ENCODE results near the gene CADPS2.
"Not testable (repeated sequence)": the region's sequence is repeated elsewhere in the genome, so short reads cannot be mapped to it uniquely, and the experiment has no call there.

Gene CADPS2

DNA sequence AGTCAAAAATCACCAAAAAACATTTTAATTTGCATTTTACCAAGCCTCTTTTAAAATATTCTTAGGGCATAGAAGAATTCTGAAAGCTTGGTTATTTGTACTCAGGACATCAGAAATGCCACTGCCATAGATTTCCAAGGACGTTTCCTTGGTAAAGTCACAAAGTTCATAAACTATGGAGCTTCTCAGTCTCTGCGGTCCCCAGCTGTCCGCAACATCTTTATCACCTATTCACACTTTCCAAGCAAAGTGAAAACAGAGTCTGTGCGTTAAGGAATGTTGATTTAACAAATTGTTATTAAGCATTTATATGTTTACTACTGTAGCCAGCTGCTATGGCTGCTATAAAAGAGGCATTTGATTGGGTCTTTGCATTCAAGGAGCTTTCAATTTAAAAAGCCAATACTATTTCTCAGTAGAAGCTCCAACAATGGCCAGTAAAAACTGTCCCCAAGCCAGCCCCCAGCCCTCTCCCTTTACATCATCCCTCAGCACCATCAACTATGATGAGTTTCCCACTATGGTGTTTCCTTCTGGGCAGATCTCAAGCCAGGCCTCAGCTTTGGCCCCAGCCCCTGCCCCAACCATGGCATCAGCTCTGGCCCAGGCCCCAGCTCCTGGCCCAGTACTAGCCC is 36.8 kb downstream of the CADPS2 start:
- DNase-seq: no peak

DNA sequence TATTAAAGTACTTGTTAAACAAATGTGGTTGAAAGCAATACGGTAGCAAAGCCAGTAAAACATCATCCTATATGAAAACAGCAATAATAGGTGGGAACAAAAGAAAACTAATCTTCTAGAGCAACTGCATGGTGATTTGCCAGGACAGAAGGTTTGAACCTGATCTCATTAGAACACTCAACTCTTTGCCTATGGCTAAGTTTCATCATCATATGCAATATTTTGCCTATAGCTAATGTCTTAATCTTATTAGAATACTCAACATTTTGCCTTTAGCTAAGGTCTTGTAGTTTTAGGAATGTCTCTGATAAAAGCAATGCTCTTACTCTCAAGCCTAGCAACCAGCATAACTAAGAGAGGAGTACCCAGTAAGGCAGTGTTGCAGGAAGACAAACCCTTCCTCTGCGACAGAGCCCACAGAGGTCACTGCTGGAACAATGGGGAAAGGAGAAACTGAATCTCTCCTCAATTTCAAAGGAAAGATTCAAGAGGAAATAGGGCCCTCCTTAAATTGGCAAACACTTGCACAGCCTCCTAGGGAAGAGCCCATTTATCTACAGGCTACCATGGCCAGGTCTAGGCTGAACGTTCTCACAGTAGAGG is 38.3 kb downstream of the CADPS2 start:
- no peak for DNase-seq

DNA sequence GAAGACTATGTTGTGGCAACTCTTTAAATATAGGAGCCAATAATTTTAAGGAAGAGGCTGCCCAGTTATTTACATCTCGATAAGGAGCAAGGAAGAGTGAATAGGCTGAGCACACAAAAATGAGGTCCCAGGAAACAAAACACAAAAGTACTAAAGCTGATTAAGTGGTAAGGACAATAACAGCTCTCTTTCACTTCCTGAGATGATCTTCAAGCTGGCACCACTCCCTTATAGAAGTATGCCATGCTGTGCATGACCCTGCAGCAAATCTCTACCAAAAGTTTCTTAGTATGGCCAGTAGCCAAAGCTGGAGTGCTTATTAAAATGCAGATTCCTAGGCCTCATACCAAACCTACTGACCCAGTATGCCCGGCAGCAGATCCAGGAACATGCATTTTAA is 39.7 kb downstream of the CADPS2 start:
- no peak for DNase-seq

DNA sequence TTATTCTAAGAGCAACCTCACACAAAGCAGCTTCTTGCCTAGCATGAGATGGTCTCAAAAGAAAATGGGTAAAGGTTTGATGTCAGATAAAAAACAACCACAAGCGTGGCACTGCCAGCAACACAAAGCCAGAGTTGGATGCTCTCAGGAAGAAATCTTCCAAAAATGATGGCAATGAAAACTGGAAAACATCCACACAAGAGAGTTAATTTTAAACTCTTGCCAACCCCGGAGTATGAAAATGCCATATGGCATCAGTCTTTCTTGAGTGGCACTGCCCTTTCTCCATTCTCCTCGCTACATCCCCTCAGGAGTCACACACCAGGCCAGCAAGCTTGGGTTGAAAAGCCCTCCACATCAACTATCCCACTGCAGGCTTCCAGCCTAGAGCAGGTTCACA is 41.0 kb downstream of the CADPS2 start:
- no peak for DNase-seq

DNA sequence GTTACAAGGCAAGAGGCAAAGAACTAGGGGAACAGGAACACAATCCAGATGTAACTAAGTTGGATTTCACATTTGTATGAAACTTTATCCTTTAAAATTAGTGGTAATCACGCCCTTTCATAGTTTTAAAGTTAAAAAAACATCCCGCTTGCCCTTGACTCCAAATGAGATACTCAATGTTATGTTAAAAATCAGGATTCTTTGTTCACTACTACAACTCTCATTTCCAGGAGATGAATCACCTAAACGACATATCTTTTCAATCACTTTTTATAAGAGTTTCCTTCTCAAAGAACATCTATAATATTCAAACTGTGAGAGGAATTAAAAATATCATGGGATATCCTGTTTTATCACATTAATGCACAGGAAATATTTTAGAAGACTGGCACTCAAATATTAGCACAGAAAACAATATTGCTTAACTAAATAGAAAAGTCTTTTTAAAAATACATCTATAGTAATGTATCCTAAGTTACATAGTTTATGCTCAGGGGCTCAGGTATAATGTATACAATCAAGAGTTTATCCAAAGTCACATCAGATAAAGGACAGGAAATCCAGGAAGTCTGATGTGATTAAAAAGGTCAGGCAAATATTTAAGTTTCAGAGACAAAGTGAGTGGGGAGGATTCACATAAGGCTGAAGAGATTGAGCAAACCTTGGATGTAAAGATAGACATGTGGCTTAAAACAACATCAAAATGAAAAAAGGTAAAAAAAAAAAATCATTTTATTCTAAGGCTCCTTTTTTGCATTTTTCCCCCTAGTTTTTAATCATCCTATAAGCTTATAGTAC is 41.9 kb downstream of the CADPS2 start:
- DNase-seq: no peak

DNA sequence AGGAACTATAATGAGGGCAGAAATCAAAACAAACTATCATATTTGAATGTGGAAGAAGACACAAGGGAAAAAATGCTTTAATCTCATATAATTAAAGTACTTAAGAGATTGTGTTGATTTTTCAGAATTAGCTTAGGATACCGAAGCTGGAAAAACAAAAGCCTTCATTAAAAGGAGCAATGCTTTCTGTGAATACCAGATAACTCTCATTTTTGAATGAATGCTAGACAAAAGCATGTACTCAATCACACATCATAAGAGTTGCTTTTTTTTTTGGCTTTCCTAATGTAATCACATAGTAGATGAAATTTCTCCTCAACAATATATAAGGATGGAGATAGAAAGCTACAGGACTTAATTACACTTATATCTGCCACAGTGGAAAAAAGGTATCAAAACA is 43.3 kb downstream of the CADPS2 start:
- DNase-seq: no peak

DNA sequence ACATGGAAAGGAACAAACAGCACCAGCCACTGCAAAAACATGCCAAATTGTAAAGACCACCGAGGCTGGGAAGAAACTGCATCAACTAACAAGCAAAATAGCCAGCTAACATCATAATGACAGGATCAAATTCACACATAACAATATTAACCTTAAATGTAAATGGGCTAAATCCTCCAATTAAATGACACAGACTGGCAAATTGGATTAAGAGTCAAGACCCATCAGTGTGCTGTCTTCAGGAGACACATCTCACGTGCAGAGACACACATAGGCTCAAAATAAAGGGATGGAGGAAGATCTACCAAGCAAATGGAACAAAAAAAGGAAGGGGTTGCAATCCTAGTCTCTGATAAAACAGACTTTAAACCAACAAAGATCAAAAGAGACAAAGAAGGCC is 50.0 kb downstream of the CADPS2 start:
- DNase-seq: not testable (repeated sequence)

DNA sequence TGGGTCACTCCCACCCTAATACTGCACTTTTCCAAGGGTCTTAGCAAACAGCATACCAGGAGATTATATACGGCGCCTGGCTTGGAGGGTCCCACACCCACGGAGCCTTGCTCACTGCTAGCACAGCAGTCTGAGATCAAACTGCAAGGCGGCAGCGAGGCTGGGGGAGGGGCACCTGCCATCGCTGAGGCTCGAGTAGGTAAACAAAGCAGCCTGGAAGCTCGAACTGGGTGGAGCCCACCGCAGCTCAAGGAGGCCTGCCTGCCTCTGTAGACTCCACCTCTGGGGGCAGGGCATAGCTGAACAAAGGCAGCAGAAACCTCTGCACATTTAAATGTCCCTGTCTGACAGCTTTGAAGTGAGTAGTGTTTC is 51.7 kb downstream of the CADPS2 start:
- DNase-seq: not testable (repeated sequence)

DNA sequence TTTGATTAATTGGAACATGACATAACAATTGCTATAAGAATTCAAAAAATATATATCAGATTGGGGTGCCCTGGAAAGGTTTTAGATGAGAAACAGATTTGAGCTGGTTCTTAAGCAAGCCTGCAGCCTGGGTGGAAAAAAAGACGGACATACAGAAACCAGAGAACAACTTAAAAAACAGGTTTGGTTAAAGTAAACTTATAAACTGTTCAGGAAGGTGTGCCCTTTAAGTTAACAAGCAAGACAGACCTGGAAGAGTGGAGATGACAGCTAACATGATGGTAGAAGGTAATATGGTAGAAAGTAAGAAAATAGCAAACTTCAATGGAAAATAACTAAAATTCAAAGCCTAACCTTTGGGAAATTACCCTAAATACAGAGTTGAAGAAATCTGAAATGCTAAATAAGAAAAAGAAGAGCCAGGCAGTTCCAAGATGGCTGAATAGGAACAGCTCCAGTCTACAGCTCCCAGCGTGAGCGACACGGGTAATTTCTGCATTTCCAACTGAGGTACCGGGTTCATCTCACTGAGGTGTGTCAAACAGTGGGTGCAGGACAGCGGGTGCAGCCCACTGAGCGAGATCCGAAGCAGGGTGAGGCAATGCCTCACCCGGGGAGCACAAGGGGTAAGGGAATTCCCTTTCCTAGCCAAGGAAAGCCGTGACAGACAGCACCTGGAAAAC is 52.2 kb downstream of the CADPS2 start:
- no peak for DNase-seq

DNA sequence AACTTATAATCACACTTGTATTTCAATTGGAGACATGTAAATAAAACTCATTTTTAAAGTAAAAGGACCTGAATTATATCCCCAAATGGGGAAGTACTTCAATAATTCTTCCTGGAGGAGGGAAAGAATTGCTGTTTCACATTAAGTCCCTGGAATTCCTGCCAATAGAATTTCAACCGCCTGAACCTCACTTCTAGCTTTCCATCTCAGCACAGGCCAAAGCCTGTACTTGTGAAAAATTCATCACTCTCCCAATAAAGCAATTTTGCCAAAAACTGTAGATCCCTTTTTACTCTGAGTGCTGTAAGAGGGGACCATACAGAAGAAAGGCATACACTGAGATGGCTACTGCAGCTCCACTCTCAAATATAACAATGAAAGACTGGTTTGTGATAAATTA is 54.8 kb downstream of the CADPS2 start:
- DNase-seq: no peak

DNA sequence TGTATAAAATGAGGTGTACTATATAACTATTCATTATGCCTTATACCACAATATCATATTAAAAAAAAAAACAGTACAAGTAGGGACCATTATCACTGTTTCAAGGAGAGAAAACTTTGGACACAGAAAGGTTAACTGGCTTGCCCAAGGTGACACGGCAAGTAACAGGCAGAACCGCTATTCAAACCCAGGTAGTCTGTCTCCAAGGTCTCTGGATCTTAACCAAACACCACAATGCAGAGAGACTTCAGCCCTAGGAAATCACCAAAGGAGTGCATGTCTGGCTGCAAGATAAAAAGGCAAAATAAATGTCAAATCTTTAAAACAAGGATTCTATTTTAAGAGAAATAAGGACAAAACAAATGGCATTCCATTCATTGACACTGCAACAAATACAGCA is 56.3 kb downstream of the CADPS2 start:
- no peak for DNase-seq

DNA sequence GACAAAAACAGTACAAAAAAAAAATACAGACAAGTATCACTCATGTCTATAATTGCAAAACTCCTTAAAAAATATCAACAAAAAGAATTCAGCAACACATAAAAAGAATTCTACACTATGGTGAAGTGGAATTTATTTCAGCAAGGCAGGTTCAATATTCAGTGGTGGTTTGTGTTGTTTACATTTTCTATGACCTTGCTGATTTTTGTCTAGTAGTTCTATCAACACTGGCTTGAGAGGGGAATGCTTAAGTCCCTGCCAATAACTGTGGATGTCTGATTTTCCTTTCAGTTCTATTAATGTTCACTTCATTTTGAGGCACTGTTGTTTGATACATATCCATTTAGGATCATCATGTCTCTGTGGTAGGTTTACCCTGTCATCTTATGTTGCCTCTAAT is 58.5 kb downstream of the CADPS2 start:
- no peak for DNase-seq

DNA sequence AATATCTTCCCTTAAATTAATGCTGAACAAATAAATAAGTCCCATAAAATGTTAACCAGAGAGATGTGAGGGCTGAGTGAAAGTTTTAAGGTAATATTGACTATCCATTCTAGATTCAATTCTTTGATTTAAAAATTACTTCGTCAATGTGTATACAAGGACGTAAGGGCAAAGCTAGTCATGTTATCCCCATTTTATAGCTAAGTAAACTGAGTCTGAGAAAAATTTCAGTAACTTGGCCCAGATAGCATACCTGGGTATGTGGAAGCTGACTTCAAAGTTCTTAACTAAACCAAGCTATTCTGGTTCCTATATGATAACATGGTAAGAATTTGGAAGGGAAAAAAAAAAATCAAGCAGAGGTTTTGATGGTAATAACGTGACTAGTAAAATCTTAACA is 72.4 kb downstream of the CADPS2 start:
- DNase-seq: no peak

DNA sequence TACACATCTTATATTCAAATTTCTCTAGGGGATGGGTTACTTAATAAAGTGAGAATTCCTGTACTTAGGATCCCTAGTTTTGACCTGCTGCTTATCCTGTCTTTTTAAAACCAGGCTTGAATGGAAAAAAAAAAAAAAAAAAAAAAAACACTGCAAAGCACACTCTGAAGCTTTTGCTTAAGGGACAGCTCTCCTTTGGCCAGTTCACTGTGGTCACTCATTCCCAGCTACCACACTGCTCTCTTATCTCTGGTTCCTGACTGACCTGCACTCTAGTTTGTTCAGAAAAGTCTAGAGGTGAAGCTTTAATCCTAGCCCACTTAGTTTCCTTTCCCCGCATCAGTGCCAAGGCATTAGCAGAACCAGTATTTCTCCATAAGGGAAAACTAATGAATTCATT is 82.4 kb downstream of the CADPS2 start:
- DNase-seq: no peak

DNA sequence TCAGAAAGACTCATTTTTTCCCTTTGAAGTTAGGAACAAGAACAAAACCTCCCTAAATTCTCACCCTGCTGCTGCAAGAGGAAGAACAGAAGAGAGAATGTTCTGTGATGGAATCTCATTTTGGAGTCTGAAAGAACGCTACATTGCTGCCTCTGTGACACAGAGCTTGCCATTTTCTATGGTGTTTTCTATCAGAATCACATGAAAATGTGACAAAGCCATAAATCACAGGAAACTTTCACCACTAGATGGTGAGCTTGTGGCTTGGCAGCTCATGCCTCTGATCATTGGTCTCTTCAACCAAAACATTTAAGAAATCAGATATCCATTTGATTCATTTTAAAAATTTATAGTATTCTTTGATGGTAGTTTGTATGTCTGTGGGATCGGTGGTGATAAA is 82.9 kb downstream of the CADPS2 start:
- DNase-seq: no peak

DNA sequence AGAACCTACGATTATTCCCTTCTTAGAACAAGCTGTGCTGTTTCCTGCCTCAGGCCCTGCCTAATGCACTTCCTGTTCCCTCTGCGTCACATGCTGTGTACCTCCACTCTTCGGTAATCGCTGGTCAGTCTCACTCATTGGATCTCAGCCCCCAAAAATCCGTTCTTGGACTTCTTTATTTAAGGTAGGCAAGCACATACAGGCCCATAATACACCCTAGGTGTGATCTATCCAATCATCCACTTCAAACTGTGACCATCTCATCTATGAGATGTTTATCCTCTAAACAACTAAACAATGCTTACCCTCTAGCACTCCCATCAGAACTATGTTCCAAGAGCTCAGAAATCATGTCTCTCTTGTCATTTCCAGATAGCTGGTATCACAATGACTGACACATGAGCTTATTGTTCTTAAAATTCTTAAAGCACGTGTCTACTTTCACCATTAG is 83.9 kb downstream of the CADPS2 start:
- no peak for DNase-seq

DNA sequence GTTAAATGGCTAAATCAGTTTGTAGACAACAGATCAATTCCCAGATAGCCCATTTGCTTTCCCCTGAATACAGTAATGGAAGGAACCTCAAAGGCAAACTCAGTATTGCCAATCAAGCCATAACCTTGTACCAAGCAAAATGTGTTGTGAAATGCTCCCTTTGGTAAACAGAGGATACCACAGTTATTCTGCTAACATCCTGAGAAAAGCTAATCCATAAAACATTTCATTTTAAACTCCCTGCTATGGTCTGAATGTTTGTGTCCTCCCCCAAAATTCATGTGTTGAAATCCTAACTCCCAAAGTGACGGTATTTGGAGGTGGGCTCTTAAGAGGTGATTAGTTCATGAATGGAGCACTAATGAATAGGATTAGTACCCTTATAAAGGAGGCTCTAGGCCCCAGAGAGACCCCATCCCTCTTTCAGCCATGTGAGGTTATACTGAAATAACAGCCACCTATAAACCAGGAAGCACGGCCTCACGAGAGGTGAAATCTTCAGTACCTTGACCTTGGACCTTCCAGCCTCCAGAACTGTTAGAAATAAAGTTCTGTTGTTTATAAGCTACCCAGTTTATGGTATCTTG is 94.2 kb downstream of the CADPS2 start:
- no peak for DNase-seq

DNA sequence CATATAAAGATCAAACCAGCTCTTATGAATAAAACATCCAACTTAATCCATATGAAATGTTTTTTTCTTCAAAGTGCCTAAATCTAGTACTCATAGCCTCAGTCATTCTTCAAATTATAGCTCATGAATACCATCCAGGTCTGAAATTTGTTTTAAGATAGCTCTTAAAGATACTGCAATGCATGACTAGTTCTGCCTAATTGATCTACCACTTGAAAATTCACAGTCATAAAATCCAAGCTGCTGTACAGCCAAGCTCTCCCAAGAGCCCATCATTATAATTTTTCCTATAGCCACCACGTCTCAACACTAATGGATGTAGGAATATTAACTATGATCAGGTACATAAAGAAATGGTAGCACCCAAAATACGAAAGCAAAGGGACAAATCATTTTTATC is 95.7 kb downstream of the CADPS2 start:
- DNase-seq: no peak

DNA sequence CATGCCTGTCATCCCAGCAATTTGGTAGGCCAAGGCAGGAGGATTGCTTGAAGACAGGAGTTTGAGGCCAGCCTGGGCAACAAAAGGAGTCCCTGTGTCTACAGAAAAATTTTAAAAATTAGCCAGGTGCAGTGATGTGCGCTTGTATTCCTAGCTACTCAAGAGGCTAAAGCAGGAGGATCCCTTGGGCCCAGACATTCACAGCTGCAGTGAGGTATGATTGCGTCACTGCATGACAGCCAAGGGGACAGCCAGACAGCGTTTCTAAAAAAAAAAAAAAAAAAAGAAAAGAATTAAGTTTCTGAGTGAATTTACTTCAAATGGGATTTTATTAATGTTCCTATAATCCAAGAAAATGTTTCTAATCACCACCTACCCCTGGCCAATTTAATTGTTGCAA is 96.1 kb downstream of the CADPS2 start:
- no peak for DNase-seq

DNA sequence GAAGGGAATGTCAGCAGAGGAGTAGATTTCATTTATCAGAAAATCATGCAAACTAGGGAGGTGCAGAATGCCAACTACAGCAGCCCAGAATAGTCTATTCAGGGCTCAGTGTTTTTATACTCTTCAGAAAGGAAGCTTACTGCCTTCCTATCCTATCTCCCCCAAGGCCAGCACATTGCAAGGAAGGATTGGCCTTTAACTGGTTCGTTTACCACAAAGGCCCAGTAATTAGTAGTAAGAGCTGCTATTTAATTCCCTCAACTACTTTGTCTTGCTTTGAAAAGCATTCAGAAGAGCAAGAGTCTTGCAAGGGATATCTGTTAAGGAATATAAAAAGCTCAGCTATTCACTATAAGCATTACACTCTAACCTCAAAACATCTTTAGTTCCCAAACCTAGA is 97.1 kb downstream of the CADPS2 start:
- no peak for DNase-seq

DNA sequence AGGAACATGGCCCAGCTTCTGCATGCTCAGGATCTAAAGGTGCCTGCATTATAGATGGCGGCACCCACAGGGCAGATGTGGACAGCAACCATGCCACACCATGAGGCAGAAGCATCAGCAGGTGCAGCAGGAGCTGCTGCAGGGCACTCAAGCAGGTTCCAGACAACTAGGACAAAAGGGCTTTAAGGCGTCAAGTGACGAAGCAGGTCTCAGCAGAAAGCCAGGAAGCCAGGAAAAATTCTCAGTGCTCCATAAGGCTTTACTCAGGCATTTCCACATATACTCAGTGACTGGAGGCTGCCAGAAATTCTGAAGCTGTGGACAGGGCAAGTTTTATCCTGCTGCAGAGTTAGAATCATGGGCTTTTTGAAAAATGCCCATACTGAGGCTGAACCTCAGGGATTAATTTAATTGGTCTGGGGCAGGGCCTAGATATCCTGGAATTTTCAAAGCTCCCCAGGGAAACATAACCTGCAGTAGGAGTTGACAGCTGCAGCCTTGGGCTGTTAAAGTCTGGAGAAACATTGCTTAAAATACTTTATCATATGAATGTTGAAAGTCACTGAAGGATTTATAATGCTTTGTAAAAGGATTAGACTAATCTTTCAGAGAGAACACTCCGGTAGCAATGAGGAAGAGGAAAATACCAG is 115.4 kb downstream of the CADPS2 start:
- DNase-seq: no peak

DNA sequence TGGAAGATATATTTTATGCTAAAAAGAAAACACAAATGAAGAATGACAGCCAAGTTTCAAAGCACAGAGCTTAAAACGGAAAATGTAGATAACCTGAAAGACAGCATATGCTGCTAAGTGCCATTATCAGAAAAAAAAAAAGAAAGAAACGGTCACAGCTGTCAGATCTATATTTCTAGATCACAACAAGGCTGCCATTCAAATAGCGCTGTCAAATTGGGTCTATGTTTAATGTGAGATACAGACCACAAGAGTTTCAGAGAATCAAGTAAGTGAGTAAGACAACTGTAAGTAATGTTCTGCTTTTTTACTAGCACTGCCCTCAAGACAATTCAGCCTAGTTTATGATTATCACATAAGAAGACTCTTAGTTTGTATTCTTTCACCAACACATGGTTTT is 117.4 kb downstream of the CADPS2 start:
- no peak for DNase-seq

DNA sequence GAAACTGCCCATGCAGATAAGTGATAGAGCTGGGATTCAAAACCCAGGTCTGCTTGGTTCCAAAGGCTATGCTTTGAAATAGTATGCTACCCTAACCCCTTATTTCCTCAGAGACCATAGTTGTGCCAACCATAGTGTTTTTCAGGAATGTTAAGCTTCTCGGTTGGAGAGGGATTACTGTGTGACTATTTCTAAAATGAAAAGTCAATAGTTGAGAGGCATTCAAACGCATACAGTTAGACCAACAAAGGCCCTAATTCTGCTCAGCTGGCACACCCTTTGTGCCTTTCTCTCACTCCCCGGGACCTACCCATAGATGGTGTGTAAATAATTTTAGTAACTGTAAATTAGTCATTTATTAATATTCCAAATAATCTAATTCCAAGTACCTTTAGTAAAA is 118.9 kb downstream of the CADPS2 start:
- DNase-seq: no peak

Data from effector CD8-positive, alpha-beta T cell (primary cell).